ENCODE measurements around the gene UGT3A2. TPM values are rescaled to one million over a fixed set of nuclear protein-coding genes. Genes with fewer than 3 reads are reported as not detected.
A peak's percentile ranks its signal among the peaks of the same experiment; 100 is the strongest.

Gene UGT3A2
- polyA plus RNA-seq, 3 donors, result not detected

DNA sequence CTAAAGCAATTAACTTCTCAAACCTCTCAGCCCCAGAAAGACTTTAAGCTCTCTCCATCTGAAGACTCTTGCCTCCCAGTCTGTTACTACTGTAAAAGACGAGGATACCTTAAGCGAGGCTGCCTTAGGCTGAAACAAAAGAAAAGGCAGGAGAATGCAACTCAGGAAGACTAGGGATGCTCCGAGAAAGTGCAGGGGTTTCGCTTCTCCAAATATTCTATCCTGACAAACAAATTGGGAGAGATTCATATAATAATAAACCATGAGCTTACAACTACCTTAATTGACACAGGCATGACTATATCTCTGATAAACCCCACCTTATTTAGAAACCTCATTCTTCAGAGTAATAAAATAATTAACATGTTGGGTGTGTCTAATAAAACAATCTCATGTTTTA, 70.6 kb downstream of the UGT3A2 start:
- H3K4me3 ChIP-seq (replicated peaks in 1 of 3; ENCODE audit: low read depth in 2 of 3, low read length in 3 of 3), result no peak overlapping the region
- intact Hi-C loops (cut with micrococcal nuclease), result no loop called here
- no peak overlapping the region for H3K4me2 ChIP-seq (replicated peaks; ENCODE audit: extremely low read depth, low read length, poor library complexity, severe bottlenecking)
- TF ChIP-seq, protein P1, sequence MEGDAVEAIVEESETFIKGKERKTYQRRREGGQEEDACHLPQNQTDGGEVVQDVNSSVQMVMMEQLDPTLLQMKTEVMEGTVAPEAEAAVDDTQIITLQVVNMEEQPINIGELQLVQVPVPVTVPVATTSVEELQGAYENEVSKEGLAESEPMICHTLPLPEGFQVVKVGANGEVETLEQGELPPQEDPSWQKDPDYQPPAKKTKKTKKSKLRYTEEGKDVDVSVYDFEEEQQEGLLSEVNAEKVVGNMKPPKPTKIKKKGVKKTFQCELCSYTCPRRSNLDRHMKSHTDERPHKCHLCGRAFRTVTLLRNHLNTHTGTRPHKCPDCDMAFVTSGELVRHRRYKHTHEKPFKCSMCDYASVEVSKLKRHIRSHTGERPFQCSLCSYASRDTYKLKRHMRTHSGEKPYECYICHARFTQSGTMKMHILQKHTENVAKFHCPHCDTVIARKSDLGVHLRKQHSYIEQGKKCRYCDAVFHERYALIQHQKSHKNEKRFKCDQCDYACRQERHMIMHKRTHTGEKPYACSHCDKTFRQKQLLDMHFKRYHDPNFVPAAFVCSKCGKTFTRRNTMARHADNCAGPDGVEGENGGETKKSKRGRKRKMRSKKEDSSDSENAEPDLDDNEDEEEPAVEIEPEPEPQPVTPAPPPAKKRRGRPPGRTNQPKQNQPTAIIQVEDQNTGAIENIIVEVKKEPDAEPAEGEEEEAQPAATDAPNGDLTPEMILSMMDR (IDR thresholded peaks at IDR 0.05), result no peak
- no peaks in the 10 kb centered on the region for H3K4me1 ChIP-seq (ENCODE audit: control insufficient read depth in 1 of 2, insufficient read depth in 2 of 2, low read length in 2 of 2)
- peaks cover 3 to 16% (median 8%) of the 10 kb centered on the region in 3 donors for H3K27me3 Mint-ChIP-seq (ENCODE audit: low read depth in 3 of 3)
- peaks cover 0 to 20% (median 6%) of the 10 kb centered on the region in 7 donors for H3K9me3 Mint-ChIP-seq
- H3K36me3 Mint-ChIP-seq, result no peaks in the 10 kb centered on the region
- no CpG with 5 or more reads among the region's 4 CpGs for WGBS (ENCODE audit: insufficient coverage)
- no peaks in the 10 kb centered on the region for H3K79me2 ChIP-seq (ENCODE audit: insufficient read depth, low read length)
- no peaks in the 10 kb centered on the region for H3K36me3 ChIP-seq (replicated peaks in 1 of 2; ENCODE audit: control insufficient read depth in 1 of 2, insufficient read depth in 2 of 2, low read length in 2 of 2)
- no peak overlapping the region for H3K9ac ChIP-seq (ENCODE audit: insufficient read depth, low read length, poor library complexity, severe bottlenecking)
- H3K9me3 ChIP-seq (replicated peaks in 1 of 2; ENCODE audit: control insufficient read depth in 1 of 2, insufficient read depth in 1 of 2, low read length in 2 of 2), result no peaks in the 10 kb centered on the region
- H3K27me3 ChIP-seq (ENCODE audit: control insufficient read depth in 2 of 2, insufficient read depth in 2 of 2, low read length in 2 of 2), result peaks cover 5 to 7% of the 10 kb centered on the region in 2 donors
- no peak overlapping the region for H2AFZ ChIP-seq (ENCODE audit: insufficient read depth, low read depth, low read length, poor library complexity, severe bottlenecking)
- no peaks in the 10 kb centered on the region for H3K4me1 Mint-ChIP-seq
- H3K27ac ChIP-seq (ENCODE audit: low read depth in 1 of 2, low read length in 2 of 2), result no peak overlapping the region
- no peak for DNase-seq
- no peak overlapping the region for H3K27ac Mint-ChIP-seq
- H4K20me1 ChIP-seq (ENCODE audit: insufficient read depth, low read length), result no peaks in the 10 kb centered on the region
- no peak overlapping the region for H3K4me3 Mint-ChIP-seq

DNA sequence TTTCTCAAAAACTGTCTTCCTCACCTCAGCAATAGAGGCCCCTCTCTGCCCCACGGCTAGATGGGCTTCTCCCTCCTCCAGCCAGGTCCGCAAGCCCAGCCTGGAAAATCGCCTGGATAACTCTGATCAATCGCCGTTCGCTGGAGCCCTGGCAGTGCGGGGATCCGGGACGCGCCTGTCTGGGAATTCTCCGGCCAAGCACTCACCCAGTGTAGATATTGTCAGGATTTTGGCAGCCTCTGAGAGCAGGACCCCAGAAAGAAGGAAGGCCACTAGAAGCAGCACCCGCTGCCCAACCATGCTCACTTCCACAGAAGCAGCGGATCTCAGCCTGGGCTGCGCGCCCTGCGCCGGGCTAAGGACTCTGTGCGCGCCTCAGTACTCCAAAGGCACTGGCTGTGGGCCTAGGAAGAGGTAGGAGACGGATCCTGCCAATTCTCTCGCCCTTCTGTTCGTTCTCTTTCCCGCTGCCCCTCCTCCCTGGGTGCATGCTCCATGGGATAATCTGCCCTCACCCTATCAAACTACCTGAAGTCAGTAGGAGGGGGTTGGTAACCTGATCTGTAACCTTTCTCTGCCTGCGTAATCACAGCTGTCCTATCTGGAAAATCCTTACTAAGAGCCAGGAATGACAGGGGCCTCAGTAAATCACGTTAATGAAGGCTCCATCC, 75.6 kb downstream of the UGT3A2 start, which contains the start of gene UGT3A1:
TSS of gene UGT3A1 (minus strand) at position 450 of the 671 bp plus-strand sequence. CDS start at position 300, 150 bp downstream.
- H3K27me3 ChIP-seq (ENCODE audit: control insufficient read depth in 2 of 2, insufficient read depth in 2 of 2, low read length in 2 of 2), result peaks cover 5 to 15% of the 10 kb centered on the region in 2 donors
- no peak within 1 kb of the TSS for H3K4me3 ChIP-seq (replicated peaks in 1 of 3; ENCODE audit: low read depth in 2 of 3, low read length in 3 of 3)
- Mint-ChIP-seq H3K9me3 (peaks cover 0 to 19% (median 13%) of the 10 kb centered on the region in 7 donors), H3K36me3 (no peaks in the 10 kb centered on the region), H3K4me3 (peak within 1 kb of the TSS in 1 of 2 donors; percentile 49), H3K27me3 (ENCODE audit: low read depth in 3 of 3) (peaks cover 9 to 34% (median 22%) of the 10 kb centered on the region in 3 donors), H3K4me1 (peaks cover 2% of the 10 kb centered on the region), H3K27ac (peak within 1 kb of the TSS in 1 of 7 donors; percentile 10)
- H3K79me2 ChIP-seq (ENCODE audit: insufficient read depth, low read length), result no peaks in the 10 kb centered on the region
- no peaks in the 10 kb centered on the region for H3K4me1 ChIP-seq (ENCODE audit: control insufficient read depth in 1 of 2, insufficient read depth in 2 of 2, low read length in 2 of 2)
- DNase-seq, result no peak
- H3K36me3 ChIP-seq (replicated peaks in 1 of 2; ENCODE audit: control insufficient read depth in 1 of 2, insufficient read depth in 2 of 2, low read length in 2 of 2), result no peaks in the 10 kb centered on the region
- H3K4me2 ChIP-seq (replicated peaks; ENCODE audit: extremely low read depth, low read length, poor library complexity, severe bottlenecking), result no peak within 1 kb of the TSS
- no peaks in the 10 kb centered on the region for H4K20me1 ChIP-seq (ENCODE audit: insufficient read depth, low read length)
- TF ChIP-seq, protein P1 (IDR thresholded peaks at IDR 0.05), result no peak
- WGBS (ENCODE audit: insufficient coverage), result 27% methylated on average over 14 of the region's 25 CpGs
- intact Hi-C loops (cut with micrococcal nuclease), result no loop called here
- H3K9ac ChIP-seq (ENCODE audit: insufficient read depth, low read length, poor library complexity, severe bottlenecking), result no peak within 1 kb of the TSS
- no peak within 1 kb of the TSS for H2AFZ ChIP-seq (ENCODE audit: insufficient read depth, low read depth, low read length, poor library complexity, severe bottlenecking)
- H3K27ac ChIP-seq (ENCODE audit: low read depth in 1 of 2, low read length in 2 of 2), result no peak within 1 kb of the TSS
- peaks cover 0 to 11% of the 10 kb centered on the region in 2 donors for H3K9me3 ChIP-seq (replicated peaks in 1 of 2; ENCODE audit: control insufficient read depth in 1 of 2, insufficient read depth in 1 of 2, low read length in 2 of 2)
